NB4 (cell line): ENCODE results near the gene ADCY5.

Experiments used
- CTCF ChIP-seq: IDR thresholded peaks from one replicate; pipeline ENCODE4 v1.5.1; 2012; ENCODE audit warnings: low read depth, low read length
- POLR2A ChIP-seq: IDR thresholded peaks from 2 replicates; pipeline ENCODE4 v1.6.1; 2011; ENCODE audit warnings: mild to moderate bottlenecking; ENCODE audit not compliant: insufficient read length; ENCODE audit errors: extremely low read depth
- TF ChIP-seq, protein P1 (sequence below): IDR thresholded peaks from 2 replicates; pipeline ENCODE4 v1.6.1; 2011; ENCODE audit warnings: low read depth, low read length

DNA sequence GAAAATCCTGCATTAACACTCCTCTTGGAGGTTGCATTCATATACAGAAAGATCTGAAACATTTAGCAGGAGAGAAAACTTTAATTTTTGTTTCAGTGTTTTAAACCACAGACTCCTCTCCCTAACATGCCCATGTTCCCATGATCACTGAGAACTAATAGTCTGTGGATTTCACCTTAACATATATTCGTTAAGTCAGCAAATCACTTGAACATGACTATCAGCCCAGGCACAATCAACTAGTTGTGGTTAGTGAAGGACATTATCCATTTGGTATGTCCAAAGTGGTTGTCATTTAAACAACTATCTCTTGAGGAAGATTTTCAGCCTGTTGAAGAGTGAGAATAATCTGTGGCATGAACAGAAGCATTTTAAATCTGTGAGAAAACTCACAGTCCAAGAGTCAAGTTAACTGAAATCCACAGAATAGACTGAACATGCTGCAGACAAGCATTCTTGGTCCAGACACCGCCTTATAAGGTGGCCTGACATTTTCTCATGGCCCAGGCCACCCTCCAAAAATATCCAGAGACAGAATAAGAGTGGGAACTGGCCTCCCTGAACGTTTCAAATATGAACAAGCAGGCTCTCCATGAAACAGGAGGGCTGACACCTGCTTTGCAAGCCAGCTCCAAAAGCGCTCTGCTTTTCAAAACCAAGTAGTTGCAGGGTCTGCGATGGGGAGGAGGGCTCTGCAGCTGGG, 39.9 kb upstream of the ADCY5 start:
- TF ChIP-seq CTCF (no peak), POLR2A (no peak)
- TF ChIP-seq, protein P1, sequence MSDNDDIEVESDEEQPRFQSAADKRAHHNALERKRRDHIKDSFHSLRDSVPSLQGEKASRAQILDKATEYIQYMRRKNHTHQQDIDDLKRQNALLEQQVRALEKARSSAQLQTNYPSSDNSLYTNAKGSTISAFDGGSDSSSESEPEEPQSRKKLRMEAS, result no peak
